ENCODE results near the gene SAMD5.

The SAMD5 gene

DNA sequence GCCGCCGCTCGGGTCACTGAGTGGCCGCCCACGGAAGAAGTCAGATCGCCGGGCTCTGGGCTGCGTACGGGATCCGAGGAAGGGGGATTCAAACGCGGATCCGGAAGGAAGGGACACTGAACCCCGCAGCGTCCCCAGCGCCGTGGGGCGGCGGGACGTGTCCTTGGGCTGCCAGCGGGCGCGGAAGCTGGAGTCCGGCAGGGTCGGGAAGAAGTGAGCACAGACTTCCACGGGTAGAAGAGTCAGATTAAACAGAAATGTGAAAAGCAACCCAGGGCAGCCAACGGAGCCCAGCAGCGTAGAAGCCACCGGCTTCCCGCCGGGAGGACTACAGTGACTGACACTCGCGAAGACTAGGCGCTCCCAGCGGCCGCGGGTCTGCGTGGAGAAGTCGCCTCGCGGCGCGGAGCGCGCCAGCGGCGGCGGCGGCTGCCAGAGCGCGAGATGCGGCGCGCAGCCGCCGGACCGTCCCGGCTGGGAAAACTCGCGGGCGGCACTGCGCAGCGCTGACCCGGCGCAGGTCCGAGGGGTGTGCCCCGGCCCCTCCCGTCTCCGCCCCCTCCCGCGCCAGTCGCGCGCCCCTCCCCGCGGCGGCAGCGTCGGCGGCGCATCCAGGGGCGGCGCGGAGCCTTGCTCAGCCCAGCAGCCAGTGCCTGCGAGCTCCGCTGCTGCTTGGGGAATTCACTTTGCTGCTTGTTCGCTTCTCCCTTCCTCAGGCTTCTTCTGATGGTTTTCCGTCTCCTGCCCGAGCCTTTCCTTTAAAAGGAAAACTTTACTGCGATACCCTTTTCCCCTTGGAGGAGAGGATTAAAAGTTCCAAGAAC, at the start of gene SAMD5:
TSS of gene SAMD5 (plus strand) at position 649 of the 824 bp plus-strand sequence. CDS start 239 bp downstream, outside the sequence.
- DNase-seq (ENCODE audit: low read depth in 2 of 2): no peak

DNA sequence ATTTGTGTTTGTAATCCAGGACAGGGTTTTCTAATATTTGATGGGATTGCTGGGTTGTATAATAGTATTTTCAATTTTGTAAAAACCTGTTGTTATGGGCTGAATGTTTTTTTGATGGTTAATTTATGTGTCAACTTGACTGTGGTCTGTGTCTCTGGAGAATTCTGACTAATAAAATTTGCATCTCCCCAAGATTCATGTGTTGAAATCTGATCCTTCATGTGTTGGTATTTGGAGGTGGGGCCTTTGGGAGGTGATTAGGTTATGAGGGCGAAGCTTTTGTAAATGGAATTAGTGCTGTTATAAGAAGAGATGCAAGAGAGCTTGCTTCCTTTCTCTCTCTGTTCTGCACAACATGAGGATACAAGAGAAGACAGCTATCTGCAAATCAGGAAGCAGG, 48.7 kb upstream of the SAMD5 start:
- no peak for DNase-seq (ENCODE audit: low read depth in 2 of 2)

DNA sequence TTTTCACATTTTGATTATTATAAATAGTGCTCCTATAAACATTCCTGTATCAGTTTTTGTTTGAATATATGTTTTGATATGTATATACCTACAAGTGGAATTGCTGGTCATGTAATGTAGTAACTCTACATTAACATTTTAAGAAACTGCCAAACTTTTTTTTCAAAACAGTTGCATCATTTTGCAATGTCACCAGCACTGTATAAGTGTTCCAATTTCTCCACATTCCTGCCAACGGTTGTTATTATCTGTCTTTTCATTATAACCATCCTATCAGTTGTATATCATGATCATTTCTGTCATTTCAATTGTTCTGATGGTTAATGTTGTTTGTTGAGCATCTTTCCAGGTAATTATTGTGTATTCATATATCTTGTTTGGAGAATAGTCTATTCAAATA, 44.8 kb upstream of the SAMD5 start:
- no peak for DNase-seq (ENCODE audit: low read depth in 2 of 2)

GRCh38 chr6:147467428-147467827, 41.1 kb upstream of the SAMD5 start:
- no peak for DNase-seq (ENCODE audit: low read depth in 2 of 2)

DNA sequence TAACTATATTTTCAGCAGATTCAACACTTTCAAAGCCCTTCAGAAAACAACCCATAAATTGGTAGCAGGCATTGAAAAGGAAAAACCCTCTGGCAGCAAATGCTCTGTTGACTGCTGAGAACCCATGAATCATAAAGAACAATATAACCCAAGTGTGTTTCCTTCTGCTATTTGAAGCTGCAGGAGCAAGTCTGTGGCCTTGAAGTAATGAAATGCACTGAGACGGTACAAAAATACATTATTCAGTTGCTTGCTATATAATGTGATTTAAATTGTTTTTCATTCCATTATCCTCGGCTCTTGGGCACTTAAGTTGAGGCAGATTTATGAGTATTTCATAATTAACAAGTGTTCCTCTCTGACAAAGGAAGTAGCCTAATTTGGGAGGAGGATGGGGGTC, 40.6 kb upstream of the SAMD5 start:
- DNase-seq (ENCODE audit: low read depth in 2 of 2): no peak

GRCh38 chr6:147468634-147469033, 39.9 kb upstream of the SAMD5 start:
- DNase-seq (ENCODE audit: low read depth in 2 of 2): no peak

- no peak for DNase-seq (ENCODE audit: low read depth in 2 of 2)
Observed at GRCh38 chr6:147479857-147480256, 28.6 kb upstream of the SAMD5 start.

GRCh38 chr6:147486683-147487082, 21.8 kb upstream of the SAMD5 start:
- DNase-seq (ENCODE audit: low read depth in 2 of 2): no peak

GRCh38 chr6:147497472-147497871, 11.0 kb upstream of the SAMD5 start:
- no peak for DNase-seq (ENCODE audit: low read depth in 2 of 2)

DNA sequence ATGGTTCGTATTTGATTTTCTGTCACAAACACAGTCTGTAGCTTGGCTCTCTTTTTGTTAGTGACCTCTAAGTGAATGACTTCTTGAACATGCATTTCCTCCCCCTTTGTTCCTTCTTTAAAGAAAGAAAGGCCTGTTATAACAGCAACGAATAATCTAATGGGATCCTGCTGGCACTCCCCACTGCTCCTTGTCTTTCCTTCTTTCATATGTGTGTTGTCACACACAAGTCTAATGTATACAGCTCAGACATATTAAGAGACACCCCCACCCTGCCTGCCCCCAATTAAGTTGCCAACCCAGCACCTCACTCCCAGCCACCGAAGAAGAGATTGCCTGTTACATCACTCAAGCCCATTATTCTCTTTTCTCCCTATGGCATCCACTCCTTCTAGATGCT, 4.9 kb upstream of the SAMD5 start:
- no peak for DNase-seq (ENCODE audit: low read depth in 2 of 2)

DNA sequence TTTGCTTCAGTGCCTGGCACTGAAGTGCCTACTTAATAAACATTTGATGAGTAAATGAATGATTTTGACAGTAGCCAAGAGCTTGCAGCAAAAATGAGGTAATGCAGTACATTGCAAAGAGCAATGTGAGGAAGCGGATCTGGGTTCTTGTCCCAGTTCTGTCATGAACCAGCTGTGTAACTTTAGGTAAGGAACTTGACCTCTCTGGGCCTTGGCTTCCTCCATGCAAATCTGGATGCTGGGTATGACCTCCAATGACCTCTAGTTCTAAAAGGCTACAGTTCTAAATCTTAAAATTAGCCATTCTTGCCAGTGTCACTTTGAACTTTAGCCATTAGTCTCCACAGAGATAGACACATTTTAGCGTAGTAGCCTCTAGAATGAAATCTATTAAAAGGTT, 3.6 kb upstream of the SAMD5 start:
- no peak for DNase-seq (ENCODE audit: low read depth in 2 of 2)

GRCh38 chr6:147506704-147507114, 1.8 kb upstream of the SAMD5 start:
- peak; percentile 18 to 47 for DNase-seq (ENCODE audit: low read depth in 2 of 2)

DNA sequence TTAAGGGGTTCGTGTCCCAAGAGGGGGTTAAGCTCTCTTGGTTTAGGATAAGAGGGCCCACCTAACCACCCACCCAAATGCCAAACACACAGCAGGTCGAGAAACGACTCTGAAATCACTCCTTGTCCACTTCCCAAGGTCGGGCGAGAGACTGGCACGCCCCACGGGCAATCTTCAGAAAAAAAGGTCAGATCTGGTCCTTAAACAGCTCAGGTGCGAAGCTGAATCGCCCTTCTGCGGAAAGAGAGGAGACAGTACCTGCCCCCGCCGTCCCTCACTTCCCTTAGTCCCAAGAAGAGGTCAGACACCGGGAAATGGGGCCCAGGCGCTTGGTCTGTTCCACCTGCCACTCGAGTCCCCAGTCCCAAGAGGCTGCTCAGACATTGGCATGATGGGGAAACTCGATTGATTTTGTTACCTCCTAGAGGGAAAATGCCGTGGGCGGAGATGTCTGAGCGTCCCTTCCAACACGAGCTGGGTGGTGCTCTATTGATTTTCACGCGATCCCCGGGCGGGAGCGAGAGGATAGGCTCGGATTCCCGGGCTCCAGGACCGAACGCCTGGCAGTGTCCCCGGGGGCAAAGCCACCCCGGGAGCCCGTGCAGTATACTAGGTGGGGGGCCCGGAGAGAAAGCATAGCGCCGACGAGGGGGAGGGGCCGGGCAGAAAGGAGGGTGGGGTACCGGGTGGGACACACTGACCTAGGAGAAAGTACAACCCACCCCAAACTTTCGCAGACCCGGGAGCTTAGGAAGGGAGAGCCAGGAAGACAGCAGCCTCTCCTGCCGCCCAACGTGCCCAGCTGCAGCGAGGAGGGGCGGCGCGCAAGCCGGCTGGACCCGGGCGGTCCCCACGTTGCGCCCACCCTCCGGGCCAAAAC, 1.1 kb upstream of the SAMD5 start:
- DNase-seq (ENCODE audit: low read depth in 2 of 2): no peak

- no peak for DNase-seq (ENCODE audit: low read depth in 2 of 2)
Observed at GRCh38 chr6:147508866-147509608, 547 bp downstream of the SAMD5 start.

GRCh38 chr6:147509891-147510290, 1.4 kb downstream of the SAMD5 start:
- DNase-seq (ENCODE audit: low read depth in 2 of 2): no peak

- no peak for DNase-seq (ENCODE audit: low read depth in 2 of 2)
Observed at GRCh38 chr6:147510929-147511590, 2.6 kb downstream of the SAMD5 start.

GRCh38 chr6:147514831-147515230, 6.3 kb downstream of the SAMD5 start:
- DNase-seq (ENCODE audit: low read depth in 2 of 2): no peak

DNA sequence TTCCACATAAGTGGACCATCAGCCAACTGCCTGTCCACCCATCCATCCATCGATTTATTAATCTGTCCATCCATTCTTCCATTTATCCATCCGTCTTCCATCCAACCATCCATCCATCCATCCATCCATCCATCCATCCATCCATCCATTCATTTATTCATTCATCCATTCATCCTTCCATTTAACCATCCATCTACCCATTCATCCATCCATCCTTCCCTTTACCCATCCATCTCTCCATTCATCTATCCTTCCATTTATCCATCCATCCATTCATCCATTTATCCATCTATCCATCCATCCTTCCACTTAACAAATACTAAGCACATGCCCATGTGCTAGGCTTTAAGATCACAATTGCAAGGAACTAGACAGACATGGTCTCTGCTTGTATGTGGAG, 6.8 kb downstream of the SAMD5 start:
- DNase-seq (ENCODE audit: low read depth in 2 of 2): no peak

GRCh38 chr6:147522597-147522996, 14.1 kb downstream of the SAMD5 start:
- no peak for DNase-seq (ENCODE audit: low read depth in 2 of 2)

GRCh38 chr6:147525519-147526209, 17.2 kb downstream of the SAMD5 start:
- DNase-seq (ENCODE audit: low read depth in 2 of 2): no peak

DNA sequence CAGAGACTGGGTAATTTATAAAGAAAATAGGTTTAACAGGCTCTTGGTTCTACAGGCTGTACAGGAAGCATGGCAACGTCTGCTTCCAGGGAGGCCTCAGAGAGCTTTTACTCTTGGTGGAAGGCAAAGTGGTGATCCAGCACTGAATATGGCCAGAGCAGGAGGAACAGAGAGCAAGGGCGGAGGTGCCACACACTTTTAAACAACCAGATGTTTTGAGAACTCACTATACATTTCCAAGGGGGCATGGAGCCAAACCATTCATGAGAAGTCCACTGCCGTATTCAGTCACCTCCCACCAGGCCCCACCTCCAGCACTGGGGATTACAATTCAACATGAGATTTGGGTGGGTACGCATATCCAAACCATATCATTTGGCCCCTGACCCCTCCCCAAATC, 18.7 kb downstream of the SAMD5 start:
- no peak for DNase-seq (ENCODE audit: low read depth in 2 of 2)
